WTC11 (cell line): ENCODE results near the gene EYA2. TPM values are rescaled to one million over a fixed set of nuclear protein-coding genes. Genes with fewer than 3 reads are reported as not detected.

ENCODE experiments used
- ATAC-seq: fragments of 200-7000 bp; cut with Tn5 transposase; 2 replicates; pipeline ENCODE4 v1.10.0; 2021; ENCODE audit warnings: mild to moderate bottlenecking, moderate library complexity
- CTCF ChIA-PET: fragments of 300-600 bp; sonication (Branson Sonifier 250); formaldehyde crosslinking; loops from one replicate; lab custom pipeline; 2021; ENCODE audit warnings: antibody characterized with exemption; lab: Charles Lee
- POLR2A ChIA-PET: fragments of 350-600 bp; sonication (Branson Sonifier 250); formaldehyde crosslinking; loops from one replicate; lab custom pipeline; 2021; ENCODE audit warnings: antibody characterized with exemption; lab: Charles Lee
- DNase-seq: peaks from one replicate; pipeline ENCODE4 v3.0.0; 2021; ENCODE audit warnings: low spot score
- H3K27ac Mint-ChIP-seq: 2 replicates; pipeline ENCODE4 v1.8.0; 2021; ENCODE audit warnings: mixed read lengths
- H3K27me3 Mint-ChIP-seq: 2 replicates; pipeline ENCODE4 v1.8.0; 2021; ENCODE audit warnings: low read depth, mild to moderate bottlenecking, moderate library complexity, mixed read lengths
- H3K36me3 Mint-ChIP-seq: 2 replicates; pipeline ENCODE4 v1.8.0; 2021; ENCODE audit warnings: mixed read lengths
- H3K4me1 Mint-ChIP-seq: 2 replicates; pipeline ENCODE4 v1.8.0; 2022; ENCODE audit warnings: mixed read lengths
- H3K4me3 Mint-ChIP-seq: 2 replicates; pipeline ENCODE4 v1.8.0; 2021; ENCODE audit warnings: mild to moderate bottlenecking, moderate library complexity, mixed read lengths
- H3K9me3 Mint-ChIP-seq: 2 replicates; pipeline ENCODE4 v1.8.0; 2021; ENCODE audit warnings: mixed read lengths
- ATF2 ChIP-seq: sonication (generic); formaldehyde crosslinking; IDR thresholded peaks from 2 replicates; pipeline ENCODE4 v1.8.1; 2022; ENCODE audit warnings: low read depth, missing genetic modification reagents, borderline replicate concordance
- ATF3 ChIP-seq: sonication (generic); formaldehyde crosslinking; conservative IDR thresholded peaks from 2 replicates; pipeline ENCODE4 v1.8.1; 2022; ENCODE audit warnings: mild to moderate bottlenecking, missing genetic modification reagents
- ATF6 ChIP-seq: sonication (generic); formaldehyde crosslinking; IDR thresholded peaks from 2 replicates; pipeline ENCODE4 v1.8.1; 2023; ENCODE audit warnings: mild to moderate bottlenecking, missing genetic modification reagents
- CREB1 ChIP-seq: sonication (generic); formaldehyde crosslinking; IDR thresholded peaks from 2 replicates; pipeline ENCODE4 v1.8.0; 2023; ENCODE audit warnings: mild to moderate bottlenecking, missing genetic modification reagents
- E2F1 ChIP-seq: sonication (generic); formaldehyde crosslinking; IDR thresholded peaks from 2 replicates; pipeline ENCODE4 v1.8.0; 2022; ENCODE audit warnings: mild to moderate bottlenecking, missing genetic modification reagents
- E2F4 ChIP-seq: sonication (generic); formaldehyde crosslinking; IDR thresholded peaks from 2 replicates; pipeline ENCODE4 v1.8.1; 2022; ENCODE audit warnings: low read depth, mild to moderate bottlenecking, moderate library complexity, missing genetic modification reagents, borderline replicate concordance
- EMX1 ChIP-seq: fragments of 250-450 bp; sonication (Bioruptor Pico); IDR thresholded peaks from 2 replicates; pipeline ENCODE4 v1.8.0; 2021; ENCODE audit warnings: mild to moderate bottlenecking
- NR3C1 ChIP-seq: sonication (generic); formaldehyde crosslinking; conservative IDR thresholded peaks from 2 replicates; pipeline ENCODE4 v1.8.1; 2023; ENCODE audit warnings: low read depth, mild to moderate bottlenecking, missing genetic modification reagents
- PRDM15 ChIP-seq: sonication (generic); formaldehyde crosslinking; IDR thresholded peaks from 2 replicates; pipeline ENCODE4 v1.8.0; 2022; ENCODE audit warnings: missing genetic modification reagents
- RORB ChIP-seq: fragments of 250-450 bp; sonication (Bioruptor Pico); IDR thresholded peaks from 2 replicates; pipeline ENCODE4 v1.9.0; 2021; ENCODE audit warnings: mild to moderate bottlenecking
- SMAD4 ChIP-seq: sonication (generic); formaldehyde crosslinking; IDR thresholded peaks from 2 replicates; pipeline ENCODE4 v1.8.0; 2022; ENCODE audit warnings: mild to moderate bottlenecking, missing genetic modification reagents
- total RNA-seq: library from RNA; stranded (reverse); gene quantifications from 3 replicates; pipeline ENCODE4 v1.2.3, GENCODE V29; 2021

Gene EYA2
- total RNA-seq, 1 experiment from 2014 or later: 1.5 TPM

GRCh38 chr20:47088335-47088734 lies 193.7 kb downstream of the EYA2 start (continued):
- no peak for TF ChIP-seq EMX1 (CRISPR knock-in tag)
- no peak for TF ChIP-seq SMAD4 (CRISPR knock-in tag)
- no peak for TF ChIP-seq E2F1 (CRISPR knock-in tag)
- TF ChIP-seq ATF2 (CRISPR knock-in tag): no peak
- TF ChIP-seq NR3C1 (CRISPR knock-in tag): no peak
- TF ChIP-seq CREB1: no peak
- no peak for TF ChIP-seq RORB (CRISPR knock-in tag)

GRCh38 chr20:47089151-47089550 lies 194.5 kb downstream of the EYA2 start:
- CTCF ChIA-PET: no interaction called here
- no peak overlapping the region for H3K27ac Mint-ChIP-seq

More at GRCh38 chr20:47089151-47089550, 194.5 kb downstream of the EYA2 start:
- no peak for DNase-seq
- Mint-ChIP-seq H3K36me3 (no peaks in the 10 kb centered on the region), H3K27me3 (no peaks in the 10 kb centered on the region; the same call in 1 of the 2 replicates), H3K9me3 (no peaks in the 10 kb centered on the region), H3K4me1 (no peaks in the 10 kb centered on the region), H3K4me3 (no peak overlapping the region)
- no peak for ATAC-seq
- POLR2A ChIA-PET: no interaction called here
- TF ChIP-seq E2F4: no peak
- TF ChIP-seq ATF3 (CRISPR knock-in tag): no peak
- TF ChIP-seq PRDM15 (CRISPR knock-in tag): no peak
- no peak for TF ChIP-seq ATF6
